CD14-positive monocyte (primary cell): ENCODE measurements around the gene MCF2L. TPM values are rescaled to one million over a fixed set of nuclear protein-coding genes. Genes with fewer than 3 reads are reported as not detected.

Experiments used
- DNase-seq, 3 donors: peaks; one replicate each; pipeline ENCODE4 v3.0.0-alpha.2; 2011 to 2022
- H2AFZ ChIP-seq: 2 replicates; pipeline ENCODE4 v1.6.0; 2012; ENCODE audit warnings: mild to moderate bottlenecking, low read depth, low read length, inconsistent platforms; ENCODE audit not compliant: insufficient read depth, poor library complexity, severe bottlenecking
- H3K27ac ChIP-seq, 2 donors: 1 replicate in 1 of 2; 2 replicates in 1 of 2; pipeline ENCODE4 v1.5.1; 2012 to 2013; ENCODE audit warnings: low read length in 2 of 2, control low read depth in 1 of 2, inconsistent platforms in 1 of 2, low read depth in 1 of 2, mild to moderate bottlenecking in 1 of 2
- H3K27me3 ChIP-seq, 2 donors: one replicate each; pipeline versions ENCODE4 v1.6.0 to v1.6.1; 2011 to 2013; ENCODE audit warnings: low read length in 2 of 2; ENCODE audit not compliant: control insufficient read depth in 2 of 2, insufficient read depth in 2 of 2
- H3K36me3 ChIP-seq, 2 donors: replicated peaks in 1 of 2; 1 replicate in 1 of 2; 2 replicates in 1 of 2; pipeline versions ENCODE4 v1.5.1 to v1.6.1; 2012 to 2013; ENCODE audit warnings: low read length in 2 of 2, control low read depth in 1 of 2, inconsistent platforms in 1 of 2, mild to moderate bottlenecking in 1 of 2; ENCODE audit not compliant: insufficient read depth in 2 of 2, control insufficient read depth in 1 of 2
- H3K4me1 ChIP-seq, 2 donors: 1 replicate in 1 of 2; 2 replicates in 1 of 2; pipeline versions ENCODE4 v1.5.1 to v1.6.1; 2012 to 2013; ENCODE audit warnings: low read length in 2 of 2, control low read depth in 1 of 2, inconsistent platforms in 1 of 2, mild to moderate bottlenecking in 1 of 2, moderate library complexity in 1 of 2; ENCODE audit not compliant: insufficient read depth in 2 of 2, control insufficient read depth in 1 of 2
- H3K4me2 ChIP-seq: replicated peaks from 2 replicates; pipeline ENCODE3; 2012; ENCODE audit warnings: low read length, moderate library complexity, mild to moderate bottlenecking; ENCODE audit not compliant: poor library complexity, severe bottlenecking; ENCODE audit errors: extremely low read depth
- H3K4me3 ChIP-seq, 3 experiments: fragments of 200-600 bp in 1 of 3; sonication (generic) in 1 of 3; replicated peaks in 1 of 3; 1 replicate in 2 of 3; 2 replicates in 1 of 3; pipeline ENCODE4 v1.5.1; 2011 to 2013; ENCODE audit warnings: low read length in 3 of 3, mild to moderate bottlenecking in 3 of 3, control low read depth in 2 of 3, low read depth in 2 of 3, inconsistent platforms in 1 of 3, moderate library complexity in 1 of 3
- H3K79me2 ChIP-seq: 2 replicates; pipeline ENCODE4 v1.6.0; 2012; ENCODE audit warnings: mild to moderate bottlenecking, control low read depth, inconsistent platforms, low read length, moderate library complexity; ENCODE audit not compliant: insufficient read depth
- H3K9ac ChIP-seq: 2 replicates; pipeline ENCODE4 v1.6.0; 2017; ENCODE audit warnings: low read length, mild to moderate bottlenecking; ENCODE audit not compliant: insufficient read depth, poor library complexity, severe bottlenecking
- H3K9me3 ChIP-seq, 2 donors: replicated peaks in 1 of 2; 1 replicate in 1 of 2; 2 replicates in 1 of 2; pipeline versions ENCODE4 v1.5.1 to v1.6.1; 2012 to 2013; ENCODE audit warnings: low read length in 2 of 2, control low read depth in 1 of 2; ENCODE audit not compliant: control insufficient read depth in 1 of 2, insufficient read depth in 1 of 2
- H4K20me1 ChIP-seq: 2 replicates; pipeline ENCODE4 v1.6.0; 2012; ENCODE audit warnings: mild to moderate bottlenecking, low read length, control low read depth, moderate library complexity; ENCODE audit not compliant: insufficient read depth
- H3K27ac Mint-ChIP-seq, 7 donors: one replicate each; pipeline ENCODE4 v1.8.0; 2020; ENCODE audit warnings: mild to moderate bottlenecking in 7 of 7, mixed read lengths in 7 of 7, moderate library complexity in 6 of 7, inconsistent platforms in 2 of 7
- H3K27me3 Mint-ChIP-seq, 3 donors: one replicate each; pipeline ENCODE4 v1.8.0; 2021 to 2022; ENCODE audit warnings: low read depth in 3 of 3, mild to moderate bottlenecking in 3 of 3, mixed read lengths in 3 of 3, moderate library complexity in 3 of 3, inconsistent platforms in 1 of 3
- H3K36me3 Mint-ChIP-seq, 2 donors: one replicate each; pipeline ENCODE4 v1.8.0; 2020; ENCODE audit warnings: mixed read lengths in 2 of 2, inconsistent platforms in 1 of 2, mild to moderate bottlenecking in 1 of 2
- H3K4me1 Mint-ChIP-seq: one replicate; pipeline ENCODE4 v1.8.0; 2020; ENCODE audit warnings: mild to moderate bottlenecking, mixed read lengths
- H3K4me3 Mint-ChIP-seq, 2 donors: one replicate each; pipeline ENCODE4 v1.8.0; 2020; ENCODE audit warnings: mild to moderate bottlenecking in 2 of 2, mixed read lengths in 2 of 2, moderate library complexity in 1 of 2
- H3K9me3 Mint-ChIP-seq, 7 donors: one replicate each; pipeline ENCODE4 v1.8.0; 2020 to 2022; ENCODE audit warnings: mixed read lengths in 7 of 7, mild to moderate bottlenecking in 6 of 7, moderate library complexity in 6 of 7, inconsistent platforms in 2 of 7
- CTCF ChIP-seq: fragments of 200-600 bp; IDR thresholded peaks from one replicate; pipeline ENCODE4 v1.8.0; 2022; ENCODE audit warnings: antibody characterized with exemption, mild to moderate bottlenecking
- WGBS: methylation state at CpG from one replicate; pipeline ENCODE4 v1.1.5; 2013; ENCODE audit warnings: missing lambda C conversion rate; ENCODE audit not compliant: insufficient coverage; 5-methylcytosine and 5-hydroxymethylcytosine counted together
- intact Hi-C, 2 donors: fragments of 100-400 bp; cut with micrococcal nuclease; formaldehyde crosslinking; loops; one replicate each; pipeline versions ENCODE4 v1.15.0 to v1.15.1; 2023
- polyA plus RNA-seq, 3 donors: library from polyadenylated mRNA; depleted of rRNA in 1 of 3; unstranded in 2 of 3; stranded (reverse) in 1 of 3; fragments of 300-500 nt in 2 of 3; fragments of >200 nt in 1 of 3; fragmentation: Illumina TruSeq in 2 of 3; gene quantifications; 1 replicate in 2 of 3; 2 replicates in 1 of 3; pipeline ENCODE4 v1.2.3, GENCODE V29; 2012 to 2021

Gene MCF2L
- polyA plus RNA-seq, 3 donors = not detected

- WGBS = 94% methylated on average over 30 of the region's 31 CpGs
- Histone ChIP-seq H3K4me1 (no peaks in the 10 kb centered on the region), H2AFZ (no peak overlapping the region), H3K27me3 (no peaks in the 10 kb centered on the region), H4K20me1 (no peaks in the 10 kb centered on the region), H3K9ac (no peak overlapping the region), H3K4me3 (no peak overlapping the region), H3K36me3 (no peaks in the 10 kb centered on the region), H3K27ac (no peak overlapping the region), H3K4me2 (no peak overlapping the region), H3K9me3 (peaks cover 0 to 19% of the 10 kb centered on the region in 2 donors), H3K79me2 (no peaks in the 10 kb centered on the region)
- no peak overlapping the region for H3K27ac Mint-ChIP-seq
- H3K27me3 Mint-ChIP-seq = peaks cover 6 to 9% (median 6%) of the 10 kb centered on the region in 3 donors
- H3K36me3 Mint-ChIP-seq = no peaks in the 10 kb centered on the region
- intact Hi-C loops = no loop called here
- DNase-seq = no peak
- no peaks in the 10 kb centered on the region for H3K4me1 Mint-ChIP-seq
- peaks cover 3 to 17% (median 10%) of the 10 kb centered on the region in 7 donors for H3K9me3 Mint-ChIP-seq
- H3K4me3 Mint-ChIP-seq = no peak overlapping the region
- TF ChIP-seq CTCF = no peak
Observed at GRCh38 chr13:112992931-112993680, 24.1 kb downstream of the MCF2L start.

GRCh38 chr13:112994084-112994780, 25.2 kb downstream of the MCF2L start:
- H3K4me1 Mint-ChIP-seq = no peaks in the 10 kb centered on the region
- no peaks in the 10 kb centered on the region for H4K20me1 ChIP-seq
- no peak overlapping the region for H3K4me3 ChIP-seq
- H3K9me3 Mint-ChIP-seq = peaks cover 3 to 10% (median 8%) of the 10 kb centered on the region in 7 donors
- 94% methylated on average over 46 of the region's 46 CpGs for WGBS
- peaks cover 0 to 10% of the 10 kb centered on the region in 2 donors for H3K9me3 ChIP-seq
- no peaks in the 10 kb centered on the region for H3K36me3 ChIP-seq
- peaks cover 6 to 11% (median 8%) of the 10 kb centered on the region in 3 donors for H3K27me3 Mint-ChIP-seq
- no peak overlapping the region for H2AFZ ChIP-seq
- no peak overlapping the region for H3K27ac ChIP-seq
- intact Hi-C loops = no loop called here
- no peak overlapping the region for H3K4me2 ChIP-seq
- TF ChIP-seq CTCF = no peak
- H3K4me1 ChIP-seq = no peaks in the 10 kb centered on the region
- no peaks in the 10 kb centered on the region for H3K79me2 ChIP-seq
- no peak overlapping the region for H3K4me3 Mint-ChIP-seq
- no peak overlapping the region for H3K9ac ChIP-seq
- no peaks in the 10 kb centered on the region for H3K36me3 Mint-ChIP-seq
- no peaks in the 10 kb centered on the region for H3K27me3 ChIP-seq
- no peak overlapping the region for H3K27ac Mint-ChIP-seq
- DNase-seq = no peak
